HepG2 (cell line): ENCODE results near the gene ESYT2. TPM values are rescaled to one million over a fixed set of nuclear protein-coding genes. Genes with fewer than 3 reads are reported as not detected.
"Not testable (repeated sequence)": the region's sequence is repeated elsewhere in the genome, so short reads cannot be mapped to it uniquely, and the experiment has no call there.

Experiments
- ATAC-seq: fragments of 200-7000 bp; cut with Tn5 transposase; 3 replicates; pipeline ENCODE4 v1.9.1; 2020; ENCODE audit warnings: mild to moderate bottlenecking, moderate library complexity
- BruUV-seq: library from RNA; stranded (reverse); fragments of 400-500 nt; replicated peaks from 2 replicates; lab custom pipeline; 2021; lab: Mats Ljungman, UMichigan
- CTCF ChIA-PET: fragments of 300-600 bp; formaldehyde crosslinking; extraction: SDS; loops from one replicate; lab custom pipeline; 2021; ENCODE audit warnings: low total read pairs, inconsistent platforms, low intra/inter-chr PET ratio; lab: Yijun Ruan, JAX
- POLR2A ChIA-PET: fragments of 350-600 bp; sonication (Branson Sonifier 250); formaldehyde crosslinking; loops from one replicate; lab custom pipeline; 2020; ENCODE audit warnings: antibody characterized with exemption, inconsistent platforms; lab: Yijun Ruan, JAX
- DNase-seq: peaks from one replicate; pipeline ENCODE4 v3.0.0-alpha.2; 2015; ENCODE audit warnings: low spot score
- FAIRE-seq: peaks from 3 replicates; lab custom pipeline; 2011; peaks lifted over from hg19 to GRCh38; lab: Jason Lieb, UNC
- H2AFZ ChIP-seq: one replicate; pipeline ENCODE4 v1.6.1; 2011; ENCODE audit warnings: low read length, inconsistent platforms
- H3K27ac ChIP-seq: fragments of 300-600 bp; 3 replicates; pipeline ENCODE4 v1.8.0; 2011; ENCODE audit warnings: mixed run types, mild to moderate bottlenecking, mixed read lengths, low read length, inconsistent platforms; ENCODE audit not compliant: insufficient read depth; ENCODE audit errors: extremely low read length
- H3K27me3 ChIP-seq, 2 experiments: fragments of 200-600 bp in 1 of 2; 2 replicates in 1 of 2; 3 replicates in 1 of 2; pipeline versions ENCODE4 v1.6.0 to v1.8.0; 2011; ENCODE audit warnings: low read length in 2 of 2, mild to moderate bottlenecking in 2 of 2, moderate library complexity in 2 of 2, inconsistent platforms in 1 of 2; ENCODE audit not compliant: insufficient read depth in 2 of 2, control insufficient read depth in 1 of 2
- H3K36me3 ChIP-seq, 2 experiments: fragments of 200-600 bp in 1 of 2; replicated peaks in 1 of 2; 2 replicates in 1 of 2; 3 replicates in 1 of 2; pipeline versions ENCODE4 v1.5.1 to v1.8.0; 2011; ENCODE audit warnings: low read length in 2 of 2, inconsistent platforms in 1 of 2; ENCODE audit not compliant: insufficient read depth in 2 of 2, control insufficient read depth in 1 of 2
- H3K4me1 ChIP-seq: 2 replicates; pipeline ENCODE4 v1.5.1; 2012; ENCODE audit warnings: low read length, inconsistent platforms; ENCODE audit not compliant: insufficient read depth
- H3K4me2 ChIP-seq: 2 replicates; pipeline ENCODE4 v1.6.0; 2011; ENCODE audit warnings: low read depth, low read length, inconsistent platforms
- H3K4me3 ChIP-seq, 3 experiments: fragments of 200-600 bp in 1 of 3; sonication (generic), shearing (Covaris generic) in 1 of 3; replicated peaks in 1 of 3; 2 replicates each; pipeline ENCODE4 v1.5.1; 2011 to 2016; ENCODE audit warnings: low read length in 3 of 3, inconsistent platforms in 2 of 3, low read depth in 2 of 3, mild to moderate bottlenecking in 2 of 3, control low read depth in 1 of 3, mixed read lengths in 1 of 3; ENCODE audit not compliant: insufficient read depth in 1 of 3
- H3K79me2 ChIP-seq: one replicate; pipeline ENCODE4 v1.6.1; 2011; ENCODE audit warnings: low read length, inconsistent platforms; ENCODE audit not compliant: insufficient read depth
- H3K9ac ChIP-seq: 2 replicates; pipeline ENCODE4 v1.6.0; 2011; ENCODE audit warnings: mild to moderate bottlenecking, low read depth, low read length, inconsistent platforms; ENCODE audit not compliant: insufficient read depth
- H3K9me3 ChIP-seq: 2 replicates; pipeline ENCODE4 v1.5.1; 2012; ENCODE audit warnings: mild to moderate bottlenecking, low read length
- H4K20me1 ChIP-seq: 2 replicates; pipeline ENCODE4 v1.6.0; 2011; ENCODE audit warnings: inconsistent platforms, mild to moderate bottlenecking, low read length, moderate library complexity; ENCODE audit not compliant: insufficient read depth
- CHCHD3 ChIP-seq: sonication (generic); formaldehyde crosslinking; IDR thresholded peaks from 2 replicates; pipeline ENCODE4 v1.8.0; 2022; ENCODE audit warnings: mild to moderate bottlenecking, missing genetic modification reagents, moderate library complexity
- HES4 ChIP-seq: sonication (generic); formaldehyde crosslinking; IDR thresholded peaks from 2 replicates; pipeline ENCODE4 v1.9.0; 2021; ENCODE audit warnings: mild to moderate bottlenecking, missing genetic modification reagents, borderline replicate concordance
- HNRNPL ChIP-seq: fragments of 200-400 bp; formaldehyde crosslinking; IDR thresholded peaks from 2 replicates; pipeline ENCODE4 v1.6.1; 2017; ENCODE audit warnings: mild to moderate bottlenecking, low read depth, low read length
- ZNF609 ChIP-seq: sonication (generic); formaldehyde crosslinking; IDR thresholded peaks from 2 replicates; pipeline ENCODE4 v1.4.0; 2020; ENCODE audit warnings: mild to moderate bottlenecking, missing genetic modification reagents, borderline replicate concordance
- WGBS: methylation state at CpG from one replicate; pipeline ENCODE4 v1.1.6; 2017; ENCODE audit warnings: low lambda C conversion rate; 5-methylcytosine and 5-hydroxymethylcytosine counted together
- in situ Hi-C: cut with HindIII; loops from 2 replicates; pipeline ENCODE4 v1.10.0; 2017; ENCODE audit warnings: low pct_unique_long_range_greater_than_20kb; ENCODE audit not compliant: extremely low pct_ligation_motif_present
- intact Hi-C: fragments of 100-400 bp; cut with micrococcal nuclease; formaldehyde crosslinking; loops from one replicate; pipeline ENCODE4 v1.10.0; 2022; ENCODE audit not compliant: unreplicated experiment
- polyA plus RNA-seq, 8 experiments: library from polyadenylated mRNA; depleted of rRNA in 3 of 8; stranded (reverse) in 7 of 8; unstranded in 1 of 8; fragments of >200 nt; fragmentation: Illumina TruSeq in 4 of 8; extraction: Trizol in 4 of 8; gene quantifications; 2 replicates each; pipeline versions ENCODE4 v1.2.1 to v1.2.3, GENCODE V29; 2011 to 2016; ENCODE audit warnings: low read depth in 4 of 8, missing spikeins in 1 of 8, mixed read lengths in 1 of 8; ENCODE audit not compliant: insufficient read depth in 1 of 8
- total RNA-seq, 5 experiments: library from RNA; depleted of rRNA; stranded (reverse); fragments of >200 nt; fragmentation: Illumina TruSeq; extraction: Trizol; gene quantifications; 2 replicates each; pipeline ENCODE4 v1.2.3, GENCODE V29; 2016; ENCODE audit warnings: low read depth in 1 of 5
- TF ChIP-seq, protein P1 (sequence below): sonication (generic); formaldehyde crosslinking; IDR thresholded peaks from 2 replicates; pipeline ENCODE4 v1.5.0; 2020; ENCODE audit warnings: missing genetic modification reagents, mild to moderate bottlenecking, borderline replicate concordance

The ESYT2 gene
- total and polyA plus RNA-seq, 2 of the 13 experiments (the other 11 are each of a cell fraction or from before 2014, with no cell fraction given) = 28.5 to 37.3 TPM

DNA sequence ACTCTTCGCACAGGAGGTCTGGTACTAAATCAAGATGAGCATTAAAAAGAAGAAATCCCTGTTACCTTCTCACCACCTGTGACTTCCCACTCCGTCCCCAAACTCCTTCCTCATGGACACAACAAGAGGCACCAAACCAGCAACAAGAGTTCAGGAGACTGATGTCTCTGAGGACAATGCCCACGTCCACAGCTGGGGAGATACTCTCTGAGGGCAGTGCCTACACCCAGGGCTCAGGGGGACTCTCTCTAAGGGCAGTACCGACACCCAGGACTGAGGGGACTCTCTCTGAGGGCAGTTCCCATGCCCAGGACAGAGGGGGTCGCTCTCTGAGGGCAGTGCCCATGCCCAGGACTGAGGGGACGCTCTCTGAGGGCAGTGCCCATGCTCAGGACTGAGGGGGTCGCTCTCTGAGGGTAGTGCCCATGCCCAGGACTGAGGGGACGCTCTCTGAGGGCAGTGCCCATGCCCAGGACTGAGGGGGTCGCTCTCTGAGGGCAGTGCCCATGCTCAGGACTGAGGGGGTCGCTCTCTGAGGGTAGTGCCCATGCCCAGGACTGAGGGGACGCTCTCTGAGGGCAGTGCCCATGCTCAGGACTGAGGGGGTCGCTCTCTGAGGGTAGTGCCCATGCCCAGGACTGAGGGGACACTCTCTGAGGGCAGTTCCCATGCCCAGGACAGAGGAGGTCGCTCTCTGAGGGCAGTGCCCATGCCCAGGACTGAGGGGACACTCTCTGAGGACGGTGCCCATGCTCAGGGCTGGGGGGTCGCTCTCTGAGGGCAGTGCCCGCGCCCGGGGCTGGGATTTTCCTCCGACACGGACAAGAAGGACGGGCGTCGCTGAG, 125.4 kb downstream of the ESYT2 start:
- intact Hi-C loops = loop anchor here (2.0 to 10.0 kb wide), 2 partner anchors 111 to 113 kb away; no protein-coding TSS in a partner anchor
- WGBS = 38% methylated on average over 4 of the region's 23 CpGs
- H4K20me1 ChIP-seq, H2AFZ ChIP-seq, CTCF ChIA-PET, ATAC-seq, H3K27me3 ChIP-seq, in situ Hi-C loops, FAIRE-seq, H3K9me3 ChIP-seq, DNase-seq: not testable (repeated sequence)
- BruUV-seq = TSS peak; percentile 63
- Histone ChIP-seq H3K36me3 (peaks cover 0 to 24% of the 10 kb centered on the region in 2 experiments; a peak in 2 of 5 replicates), H3K9ac (peak overlapping the region; percentile 96), H3K4me2 (peak overlapping the region; percentile 82), H3K4me1 (peaks cover 53% of the 10 kb centered on the region), H3K79me2 (peaks cover 44% of the 10 kb centered on the region), H3K27ac (peak overlapping the region; percentile 71), H3K4me3 (peak overlapping the region; percentile 77 to 99 (median 98))
- TF ChIP-seq, protein P1, sequence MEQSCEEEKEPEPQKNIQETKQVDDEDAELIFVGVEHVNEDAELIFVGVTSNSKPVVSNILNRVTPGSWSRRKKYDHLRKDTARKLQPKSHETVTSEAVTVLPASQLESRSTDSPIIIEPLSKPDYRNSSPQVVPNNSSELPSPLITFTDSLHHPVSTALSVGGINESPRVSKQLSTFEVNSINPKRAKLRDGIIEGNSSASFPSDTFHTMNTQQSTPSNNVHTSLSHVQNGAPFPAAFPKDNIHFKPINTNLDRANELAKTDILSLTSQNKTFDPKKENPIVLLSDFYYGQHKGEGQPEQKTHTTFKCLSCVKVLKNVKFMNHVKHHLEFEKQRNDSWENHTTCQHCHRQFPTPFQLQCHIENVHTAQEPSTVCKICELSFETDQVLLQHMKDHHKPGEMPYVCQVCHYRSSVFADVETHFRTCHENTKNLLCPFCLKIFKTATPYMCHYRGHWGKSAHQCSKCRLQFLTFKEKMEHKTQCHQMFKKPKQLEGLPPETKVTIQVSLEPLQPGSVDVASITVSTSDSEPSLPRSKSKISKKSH (CRISPR knock-in tag) = 0 out of 2 replicates have a peak, but pooled peaks have one; percentile 4
- TF ChIP-seq HES4 (CRISPR knock-in tag) = peak; percentile 49; the same call in 1 of the 2 replicates
- peak; percentile 97 for TF ChIP-seq HNRNPL
- TF ChIP-seq ZNF609 (CRISPR knock-in tag) = 0 out of 2 replicates have a peak, but pooled peaks have one; percentile 7
- 0 out of 2 replicates have a peak, but pooled peaks have one; percentile 22 for TF ChIP-seq CHCHD3 (CRISPR knock-in tag)
- POLR2A ChIA-PET = interaction anchor here (0.9 to 1.5 kb wide), 6 partner anchors 54 to 160 kb away, joined by 4 to 6 read pairs (median 4); partner anchors contain the start of gene ESYT2
